GM19351 (cell line): Measurements from ENCODE around the gene SLC40A1.

Experiments used
- ATAC-seq: cut with Tn5 transposase; IDR thresholded peaks from one replicate; pipeline ENCODE4 v1.9.1; 2021; ENCODE audit warnings: mild to moderate bottlenecking, moderate library complexity; ENCODE audit not compliant: unreplicated experiment

The SLC40A1 gene

GRCh38 chr2:189574793-189575475, 5.7 kb downstream of the SLC40A1 start:
- no peak for ATAC-seq

- no peak for ATAC-seq
Observed at GRCh38 chr2:189570570-189571031, 10.0 kb downstream of the SLC40A1 start.

- peak; percentile 76 for ATAC-seq
Observed at GRCh38 chr2:189569295-189569910, 11.2 kb downstream of the SLC40A1 start.

GRCh38 chr2:189566046-189566445, 14.5 kb downstream of the SLC40A1 start:
- ATAC-seq: no peak

- no peak for ATAC-seq
Observed at GRCh38 chr2:189561371-189562038, 19.1 kb downstream of the SLC40A1 start.

- no peak for ATAC-seq
Observed at GRCh38 chr2:189560273-189560586, 20.4 kb downstream of the SLC40A1 start.

GRCh38 chr2:189559579-189560272, 20.9 kb downstream of the SLC40A1 start:
- no peak for ATAC-seq

GRCh38 chr2:189558516-189559272, 21.9 kb downstream of the SLC40A1 start:
- ATAC-seq: no peak

- ATAC-seq: no peak
Observed at GRCh38 chr2:189557373-189557772, 23.2 kb downstream of the SLC40A1 start.

GRCh38 chr2:189556526-189556925, 24.1 kb downstream of the SLC40A1 start:
- no peak for ATAC-seq

GRCh38 chr2:189555232-189555631, 25.4 kb downstream of the SLC40A1 start:
- ATAC-seq: no peak

GRCh38 chr2:189553504-189554088, 27.0 kb downstream of the SLC40A1 start:
- ATAC-seq: no peak

- ATAC-seq: no peak
Observed at GRCh38 chr2:189552991-189553404, 27.6 kb downstream of the SLC40A1 start.

- no peak for ATAC-seq
Observed at GRCh38 chr2:189552334-189552990, 28.1 kb downstream of the SLC40A1 start.

GRCh38 chr2:189551808-189552207, 28.8 kb downstream of the SLC40A1 start:
- ATAC-seq: no peak

GRCh38 chr2:189549449-189549832, 31.1 kb downstream of the SLC40A1 start:
- no peak for ATAC-seq

GRCh38 chr2:189548666-189549448, 31.7 kb downstream of the SLC40A1 start:
- ATAC-seq: no peak

GRCh38 chr2:189545418-189545817, 35.2 kb downstream of the SLC40A1 start:
- no peak for ATAC-seq
